DND-41 (cell line): ENCODE measurements around the gene AMFR.

Source experiments
- ATAC-seq: fragments of 200-7000 bp; cut with Tn5 transposase; 3 replicates; pipeline ENCODE4 v1.9.1; 2021; ENCODE audit warnings: low read depth; ENCODE audit not compliant: insufficient read depth
- DNase-seq: peaks from one replicate; pipeline ENCODE4 v3.0.0-alpha.2; 2020
- H2AFZ ChIP-seq: 2 replicates; pipeline ENCODE4 v1.6.0; 2012; ENCODE audit warnings: low read depth, low read length
- H3K27ac ChIP-seq: 2 replicates; pipeline ENCODE4 v1.5.1; 2012; ENCODE audit warnings: low read length, inconsistent platforms
- H3K27me3 ChIP-seq: fragments of 200-600 bp; sonication (generic); 2 replicates; pipeline ENCODE4 v1.6.0; 2012; ENCODE audit warnings: low read length, mild to moderate bottlenecking, inconsistent platforms; ENCODE audit not compliant: insufficient read depth, poor library complexity
- H3K36me3 ChIP-seq: 2 replicates; pipeline ENCODE4 v1.5.1; 2012; ENCODE audit warnings: low read length, inconsistent platforms; ENCODE audit not compliant: insufficient read depth
- H3K4me1 ChIP-seq: 2 replicates; pipeline ENCODE4 v1.5.1; 2012; ENCODE audit warnings: mild to moderate bottlenecking, low read length; ENCODE audit not compliant: insufficient read depth
- H3K4me2 ChIP-seq: 2 replicates; pipeline ENCODE4 v1.6.0; 2012; ENCODE audit warnings: mild to moderate bottlenecking, moderate library complexity, low read length, inconsistent platforms; ENCODE audit not compliant: insufficient read depth
- H3K4me3 ChIP-seq, 2 experiments: fragments of 200-600 bp in 1 of 2; shearing (Covaris generic) in 1 of 2; 2 replicates each; pipeline ENCODE4 v1.5.1; 2012 to 2016; ENCODE audit warnings: inconsistent platforms in 2 of 2, low read length in 2 of 2, mild to moderate bottlenecking in 2 of 2, low read depth in 1 of 2, moderate library complexity in 1 of 2
- H3K79me2 ChIP-seq: 2 replicates; pipeline ENCODE4 v1.6.0; 2012; ENCODE audit warnings: low read length, inconsistent platforms; ENCODE audit not compliant: insufficient read depth
- H3K9ac ChIP-seq: 2 replicates; pipeline ENCODE4 v1.6.0; 2012; ENCODE audit warnings: low read depth, mild to moderate bottlenecking, inconsistent platforms, low read length, moderate library complexity
- H3K9me3 ChIP-seq: 2 replicates; pipeline ENCODE4 v1.5.1; 2012; ENCODE audit warnings: low read length, moderate library complexity, mild to moderate bottlenecking, inconsistent platforms; ENCODE audit not compliant: insufficient read depth, severe bottlenecking
- H4K20me1 ChIP-seq: 2 replicates; pipeline ENCODE4 v1.6.0; 2012; ENCODE audit warnings: low read length; ENCODE audit not compliant: insufficient read depth
- EZH2 ChIP-seq: IDR thresholded peaks from 3 replicates; pipeline ENCODE4 v1.6.1; 2012; ENCODE audit warnings: borderline replicate concordance, low read depth, mild to moderate bottlenecking, moderate library complexity, low read length, inconsistent platforms; ENCODE audit not compliant: severe bottlenecking
- TF ChIP-seq, protein P1 (sequence below): IDR thresholded peaks from 2 replicates; pipeline ENCODE4 v1.5.1; 2012; ENCODE audit warnings: borderline replicate concordance, low read length, moderate library complexity, mild to moderate bottlenecking; ENCODE audit not compliant: poor library complexity, severe bottlenecking; ENCODE audit errors: extremely low read depth

Gene AMFR

DNA sequence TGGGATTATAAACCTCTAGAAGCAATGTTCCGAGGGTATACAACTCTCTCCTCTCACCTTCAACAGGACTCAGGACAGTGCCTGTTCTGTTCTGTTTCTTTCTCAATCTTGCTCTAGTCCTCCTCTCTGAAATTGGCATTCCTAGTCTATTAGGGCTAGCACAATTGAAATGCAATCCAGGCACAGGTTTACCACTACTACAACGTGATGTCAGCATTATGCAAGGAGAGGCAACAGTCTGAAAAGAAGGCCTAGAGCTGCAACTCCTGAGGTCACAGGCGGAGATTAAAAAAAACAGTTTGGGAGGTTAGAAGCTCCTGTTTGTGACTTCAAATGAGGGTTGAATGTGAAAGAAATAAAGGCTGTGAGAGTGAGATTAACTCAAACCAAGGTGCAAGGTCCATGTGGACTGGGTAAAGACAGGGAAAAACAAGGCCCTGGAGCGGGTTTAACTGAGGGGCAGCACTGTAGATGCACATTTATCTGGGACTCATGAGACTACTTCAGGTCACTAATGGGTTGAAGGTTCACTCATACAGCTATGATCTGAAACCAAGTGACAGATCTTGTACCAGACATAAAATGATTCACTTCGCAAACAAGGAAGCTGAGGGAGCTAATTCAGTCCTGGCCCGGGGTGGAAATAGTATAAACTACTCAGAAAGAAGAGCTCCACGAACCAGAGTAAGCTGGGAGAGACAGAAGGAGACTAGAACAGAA is 16.8 kb downstream of the AMFR start:
- ATAC-seq (no peak), DNase-seq (no peak)
- H2AFZ ChIP-seq, result no peak overlapping the region
- peaks cover 2% of the 10 kb centered on the region; the same call in 1 of the 2 replicates for H4K20me1 ChIP-seq
- peaks cover 19% of the 10 kb centered on the region; the same call in 1 of the 2 replicates for H3K79me2 ChIP-seq
- no peak overlapping the region for H3K4me2 ChIP-seq
- H3K9ac ChIP-seq, result no peak overlapping the region
- H3K4me3 ChIP-seq, result no peak overlapping the region
- no peaks in the 10 kb centered on the region for H3K9me3 ChIP-seq
- H3K27ac ChIP-seq, result no peak overlapping the region
- peaks cover 70% of the 10 kb centered on the region for H3K36me3 ChIP-seq
- TF ChIP-seq EZH2, result no peak
- TF ChIP-seq, protein P1, sequence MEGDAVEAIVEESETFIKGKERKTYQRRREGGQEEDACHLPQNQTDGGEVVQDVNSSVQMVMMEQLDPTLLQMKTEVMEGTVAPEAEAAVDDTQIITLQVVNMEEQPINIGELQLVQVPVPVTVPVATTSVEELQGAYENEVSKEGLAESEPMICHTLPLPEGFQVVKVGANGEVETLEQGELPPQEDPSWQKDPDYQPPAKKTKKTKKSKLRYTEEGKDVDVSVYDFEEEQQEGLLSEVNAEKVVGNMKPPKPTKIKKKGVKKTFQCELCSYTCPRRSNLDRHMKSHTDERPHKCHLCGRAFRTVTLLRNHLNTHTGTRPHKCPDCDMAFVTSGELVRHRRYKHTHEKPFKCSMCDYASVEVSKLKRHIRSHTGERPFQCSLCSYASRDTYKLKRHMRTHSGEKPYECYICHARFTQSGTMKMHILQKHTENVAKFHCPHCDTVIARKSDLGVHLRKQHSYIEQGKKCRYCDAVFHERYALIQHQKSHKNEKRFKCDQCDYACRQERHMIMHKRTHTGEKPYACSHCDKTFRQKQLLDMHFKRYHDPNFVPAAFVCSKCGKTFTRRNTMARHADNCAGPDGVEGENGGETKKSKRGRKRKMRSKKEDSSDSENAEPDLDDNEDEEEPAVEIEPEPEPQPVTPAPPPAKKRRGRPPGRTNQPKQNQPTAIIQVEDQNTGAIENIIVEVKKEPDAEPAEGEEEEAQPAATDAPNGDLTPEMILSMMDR, result no peak
- H3K4me1 ChIP-seq, result no peaks in the 10 kb centered on the region
- no peaks in the 10 kb centered on the region for H3K27me3 ChIP-seq

DNA sequence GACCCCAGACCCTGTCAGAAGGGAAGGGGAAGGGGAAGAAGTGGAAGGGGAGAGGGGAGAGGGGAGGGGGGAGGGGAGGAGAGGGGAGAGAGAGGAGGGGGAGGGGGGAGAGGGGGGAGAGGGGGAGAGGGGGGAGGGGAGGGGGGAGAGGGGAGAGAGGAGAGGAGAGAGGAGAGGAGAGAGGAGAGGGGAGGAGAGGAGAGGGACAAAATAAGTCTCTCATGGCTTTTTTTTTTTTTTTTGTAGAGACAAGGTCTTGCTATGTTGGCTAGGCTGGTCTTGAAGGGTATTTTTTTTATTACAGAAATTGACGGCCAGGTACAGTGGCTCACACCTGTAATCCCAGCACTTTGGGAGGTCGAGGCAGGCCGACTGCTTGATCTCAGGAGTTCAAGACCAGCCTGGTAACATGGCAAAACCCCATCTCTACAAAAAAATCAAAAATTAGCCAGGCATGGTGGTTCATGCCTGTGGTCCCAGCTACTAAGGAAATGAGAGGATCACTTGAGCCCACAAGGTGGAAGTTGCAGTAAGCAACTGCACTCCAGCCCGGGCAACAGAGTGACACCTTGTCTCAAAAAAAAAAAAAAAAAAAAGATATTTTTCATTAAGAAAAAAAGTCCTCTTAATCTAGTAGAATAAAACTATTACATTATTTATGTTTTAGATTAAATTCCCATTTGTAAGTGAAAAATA is 19.2 kb downstream of the AMFR start:
- Histone ChIP-seq H4K20me1 (peaks cover 7% of the 10 kb centered on the region; the same call in 1 of the 2 replicates), H3K4me1 (no peaks in the 10 kb centered on the region), H3K4me3 (no peak overlapping the region), H3K36me3 (peaks cover 75% of the 10 kb centered on the region), H3K9me3 (no peaks in the 10 kb centered on the region), H3K4me2 (no peak overlapping the region), H3K9ac (no peak overlapping the region), H3K79me2 (peaks cover 4% of the 10 kb centered on the region; the same call in 1 of the 2 replicates), H3K27me3 (no peaks in the 10 kb centered on the region), H3K27ac (no peak overlapping the region), H2AFZ (no peak overlapping the region)
- ATAC-seq (0 out of 3 replicates have a peak, but pooled peaks have one; percentile 29), DNase-seq (no peak)
- TF ChIP-seq, protein P1, result no peak
- no peak for TF ChIP-seq EZH2

DNA sequence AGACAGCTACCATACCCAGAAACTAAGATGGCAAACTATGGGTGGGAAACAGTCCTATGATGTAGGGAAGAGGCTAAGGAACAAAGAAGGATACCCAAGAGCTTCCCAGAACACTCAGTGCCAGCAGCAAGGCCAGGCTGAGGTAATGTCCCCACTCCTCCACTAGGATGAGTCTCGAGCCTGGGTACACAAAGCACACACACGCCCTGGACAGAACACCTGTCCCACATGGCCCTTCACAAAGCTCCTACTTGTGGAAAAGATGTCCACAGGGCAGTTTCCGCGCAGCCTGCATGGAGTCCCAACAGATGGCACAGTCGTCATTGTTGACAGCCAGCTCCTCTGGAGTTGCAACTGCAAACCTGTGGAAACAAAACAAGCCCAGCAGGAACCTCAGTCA is 23.9 kb downstream of the AMFR start:
- Histone ChIP-seq H3K9me3 (no peaks in the 10 kb centered on the region), H3K4me1 (no peaks in the 10 kb centered on the region), H3K27me3 (no peaks in the 10 kb centered on the region), H4K20me1 (peaks cover 5% of the 10 kb centered on the region; the same call in 1 of the 2 replicates), H3K4me2 (no peak overlapping the region), H3K79me2 (no peaks in the 10 kb centered on the region), H3K9ac (no peak overlapping the region), H3K27ac (no peak overlapping the region), H2AFZ (no peak overlapping the region), H3K36me3 (peaks cover 73% of the 10 kb centered on the region), H3K4me3 (no peak overlapping the region)
- no peak for TF ChIP-seq EZH2
- TF ChIP-seq, protein P1, result peak; percentile 46
- ATAC-seq (peak; percentile 67; the same call in 2 of the 3 replicates), DNase-seq (no peak)
